Psoas muscle (tissue), 8 donors: ENCODE data around the gene CTNND2. TPM values are rescaled to one million over a fixed set of nuclear protein-coding genes. Genes with fewer than 3 reads are reported as not detected.
"Not testable (repeated sequence)": the region's sequence is repeated elsewhere in the genome, so short reads cannot be mapped to it uniquely, and the experiment has no call there.

Source experiments
- ATAC-seq, 4 donors: fragments of 200-7000 bp; cut with Tn5 transposase; one replicate each; pipeline ENCODE4 v1.9.1; 2020; ENCODE audit warnings: moderate library complexity in 3 of 4, mild to moderate bottlenecking in 2 of 4
- DNase-seq, 2 donors: peaks; one replicate each; pipeline ENCODE4 v3.0.0-alpha.2; 2020
- H3K27ac ChIP-seq: fragments of 200-600 bp; one replicate; pipeline ENCODE4 v1.8.0; 2022
- H3K27me3 ChIP-seq, 3 donors: fragments of 200-600 bp in 1 of 3; one replicate each; pipeline versions ENCODE4 v1.6.1 to v1.8.0; 2013 to 2022; ENCODE audit warnings: low read length in 2 of 3, mild to moderate bottlenecking in 2 of 3, moderate library complexity in 1 of 3; ENCODE audit not compliant: insufficient read depth in 3 of 3
- H3K36me3 ChIP-seq, 2 donors: fragments of 200-600 bp in 1 of 2; one replicate each; pipeline versions ENCODE4 v1.6.1 to v1.8.0; 2013 to 2022; ENCODE audit warnings: low read depth in 1 of 2, mild to moderate bottlenecking in 1 of 2, moderate library complexity in 1 of 2; ENCODE audit not compliant: insufficient read depth in 1 of 2
- H3K4me1 ChIP-seq: fragments of 200-600 bp; one replicate; pipeline ENCODE4 v1.8.0; 2022
- H3K4me3 ChIP-seq: fragments of 200-600 bp; one replicate; pipeline ENCODE4 v1.8.0; 2022; ENCODE audit warnings: mild to moderate bottlenecking
- H3K9me3 ChIP-seq: fragments of 200-600 bp; one replicate; pipeline ENCODE4 v1.8.0; 2022
- WGBS, 3 donors: extraction: QIAGEN DNeasy Blood & Tissue Kit; methylation state at CpG; one replicate each; pipeline versions ENCODE4 v1.1.6 to v1.1.7; 2013; 5-methylcytosine and 5-hydroxymethylcytosine counted together
- intact Hi-C, 2 donors: fragments of 100-400 bp; cut with DNase I; formaldehyde crosslinking; loops; one replicate each; pipeline versions ENCODE4 v1.11.0 to v1.14.2; 2022
- polyA plus RNA-seq, 3 donors: library from polyadenylated mRNA; stranded (reverse); fragments of 200-250 nt; gene quantifications; one replicate each; pipeline ENCODE4 v1.2.3, GENCODE V29; 2013
- total RNA-seq, 4 donors: library from RNA; stranded (reverse); fragmentation: NEBNext Ultra II Directional in 2 of 4; extraction: Animal tissue kit (Norgen Biotek cat#: 25700) in 2 of 4; gene quantifications; one replicate each; pipeline versions ENCODE4 v1.2.1 to v1.2.4, GENCODE V29; 2021 to 2023
- TF ChIP-seq, protein P1 (sequence below): fragments of 200-600 bp; IDR thresholded peaks from one replicate; pipeline ENCODE4 v1.8.0; 2022; ENCODE audit warnings: antibody characterized with exemption
- donor health status: healthy with polysubstance abuse.
- donor health status: DM: no; HTN: no; CAD: no; lungs with moderate emphysema.
- donor health status: Bipolar disorder and iron deficiency.
- donor health status: healthy.
- donor health status: DM: yes; HTN: yes; CAD: no.
- donor health status: DM: no; HTN: no; CAD: no.
- donor health status: DM: no; HTN: no; CAD: no.
- donor health status: DM: yes; HTN: yes; CAD: no.

CTNND2 gene
- total and polyA plus RNA-seq, 7 donors: 0.09 to 0.14 (median 0.13) TPM; not detected in 4

DNA sequence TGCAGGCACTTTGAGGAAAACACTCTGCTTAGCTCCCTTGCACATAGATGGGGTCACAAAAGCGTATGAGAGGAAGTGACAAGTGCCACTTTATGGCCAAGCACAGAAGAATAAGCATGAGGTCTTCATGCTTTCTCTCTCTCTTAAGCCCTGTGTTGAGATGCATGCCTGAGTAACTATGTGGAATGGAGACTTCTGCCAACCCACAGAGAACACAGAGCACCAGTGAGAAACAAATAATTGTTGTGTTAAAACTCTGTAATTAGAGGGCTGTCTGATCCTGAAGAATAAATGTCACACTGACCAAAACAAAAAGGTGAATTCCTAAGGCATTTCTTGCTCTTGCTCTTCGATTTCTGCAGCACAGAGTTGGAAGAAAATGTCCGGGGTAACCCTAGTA, 488.5 kb downstream of the CTNND2 start:
- 32 to 43% (median 35%) methylated on average over 3 of the region's 3 CpGs for WGBS, 3 donors
- DNase-seq (no peak), ATAC-seq (no peak)
- TF ChIP-seq, protein P1, sequence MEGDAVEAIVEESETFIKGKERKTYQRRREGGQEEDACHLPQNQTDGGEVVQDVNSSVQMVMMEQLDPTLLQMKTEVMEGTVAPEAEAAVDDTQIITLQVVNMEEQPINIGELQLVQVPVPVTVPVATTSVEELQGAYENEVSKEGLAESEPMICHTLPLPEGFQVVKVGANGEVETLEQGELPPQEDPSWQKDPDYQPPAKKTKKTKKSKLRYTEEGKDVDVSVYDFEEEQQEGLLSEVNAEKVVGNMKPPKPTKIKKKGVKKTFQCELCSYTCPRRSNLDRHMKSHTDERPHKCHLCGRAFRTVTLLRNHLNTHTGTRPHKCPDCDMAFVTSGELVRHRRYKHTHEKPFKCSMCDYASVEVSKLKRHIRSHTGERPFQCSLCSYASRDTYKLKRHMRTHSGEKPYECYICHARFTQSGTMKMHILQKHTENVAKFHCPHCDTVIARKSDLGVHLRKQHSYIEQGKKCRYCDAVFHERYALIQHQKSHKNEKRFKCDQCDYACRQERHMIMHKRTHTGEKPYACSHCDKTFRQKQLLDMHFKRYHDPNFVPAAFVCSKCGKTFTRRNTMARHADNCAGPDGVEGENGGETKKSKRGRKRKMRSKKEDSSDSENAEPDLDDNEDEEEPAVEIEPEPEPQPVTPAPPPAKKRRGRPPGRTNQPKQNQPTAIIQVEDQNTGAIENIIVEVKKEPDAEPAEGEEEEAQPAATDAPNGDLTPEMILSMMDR: no peak
- Histone ChIP-seq H3K36me3 (no peaks in the 10 kb centered on the region), H3K4me1 (no peaks in the 10 kb centered on the region), H3K9me3 (no peaks in the 10 kb centered on the region), H3K27me3 (no peaks in the 10 kb centered on the region), H3K27ac (no peak overlapping the region), H3K4me3 (no peak overlapping the region)
- intact Hi-C loops: no loop called here

DNA sequence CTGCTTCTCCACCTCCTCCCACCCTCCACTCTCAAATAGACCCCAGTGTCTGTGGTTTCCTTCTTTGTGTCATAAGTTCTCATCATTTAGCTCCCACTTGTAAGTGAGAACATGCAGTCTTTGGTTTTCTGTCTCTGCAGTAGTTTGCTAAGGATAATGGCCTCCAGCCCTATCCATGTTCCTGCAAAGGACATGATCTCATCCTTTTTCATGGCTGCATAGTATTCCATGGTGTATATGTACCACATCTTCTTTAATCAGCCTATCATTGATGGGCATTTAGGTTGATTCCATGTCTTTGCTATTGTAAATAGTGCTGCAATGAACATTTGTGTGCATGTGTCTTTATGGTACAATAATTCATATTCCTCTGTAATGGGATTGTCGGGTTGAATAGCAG, 489.5 kb downstream of the CTNND2 start:
- WGBS, 3 donors: 96 to 98% (median 97%) methylated on average over 1 of the region's 1 CpG
- ATAC-seq, intact Hi-C loops, H3K36me3 ChIP-seq, DNase-seq, H3K27me3 ChIP-seq, H3K9me3 ChIP-seq, H3K4me1 ChIP-seq, H3K27ac ChIP-seq, H3K4me3 ChIP-seq: not testable (repeated sequence)

DNA sequence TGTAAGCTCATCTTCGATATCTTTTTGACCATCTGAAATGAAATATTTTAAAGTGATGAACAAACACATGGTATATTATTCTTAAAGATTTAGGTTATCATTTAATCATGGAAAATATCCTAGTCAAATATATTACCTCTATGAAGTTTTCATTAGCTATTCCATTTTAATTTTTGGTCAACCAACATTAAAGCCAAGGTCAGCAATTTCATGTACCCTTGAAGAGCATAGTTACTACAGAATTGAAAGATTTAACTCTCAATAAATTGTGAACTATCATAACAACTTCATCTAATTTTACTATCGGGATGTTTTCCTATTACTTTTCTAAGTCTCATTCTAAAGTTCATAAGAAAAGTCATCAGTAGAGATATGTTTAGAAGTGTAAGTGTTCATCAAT, 492.6 kb downstream of the CTNND2 start:
- Histone ChIP-seq H3K9me3 (no peaks in the 10 kb centered on the region), H3K27ac (no peak overlapping the region), H3K36me3 (no peaks in the 10 kb centered on the region), H3K4me1 (no peaks in the 10 kb centered on the region), H3K4me3 (no peak overlapping the region), H3K27me3 (no peaks in the 10 kb centered on the region)
- TF ChIP-seq, protein P1: no peak
- ATAC-seq (no peak), DNase-seq (no peak)
- 95 to 98% (median 97%) methylated on average over 2 of the region's 2 CpGs for WGBS, 3 donors
- intact Hi-C loops: no loop called here

DNA sequence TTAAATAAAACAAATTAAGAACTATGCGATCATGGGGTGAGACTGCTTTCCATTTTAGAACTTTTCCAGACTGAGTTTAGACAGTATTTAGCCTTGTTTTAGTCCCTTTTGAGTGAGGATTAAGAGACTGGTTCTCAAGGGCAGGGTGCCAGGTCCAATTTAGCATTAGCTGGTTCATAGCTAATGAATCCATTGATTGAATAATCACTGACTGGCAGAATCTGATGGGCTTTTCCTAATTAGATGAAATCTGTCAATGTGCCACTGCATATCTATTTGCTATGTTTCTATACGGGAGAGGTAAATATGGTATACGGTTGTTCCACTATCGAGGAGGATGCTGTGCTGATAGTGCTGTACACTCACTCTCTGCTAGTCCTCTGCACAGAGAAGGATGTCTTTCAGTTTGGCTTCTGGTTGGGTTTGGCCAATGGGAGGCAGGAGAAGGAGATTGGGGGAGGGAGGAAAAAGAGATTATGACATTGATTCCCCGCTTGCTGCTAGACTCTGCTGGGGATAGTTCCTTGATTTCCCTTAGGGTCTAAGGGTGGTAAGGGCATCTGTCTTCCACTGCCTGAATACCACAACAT, 496.6 kb downstream of the CTNND2 start:
- WGBS, 3 donors: 84 to 86% (median 86%) methylated on average over 5 of the region's 5 CpGs
- Histone ChIP-seq H3K4me3 (no peak overlapping the region), H3K27me3 (no peaks in the 10 kb centered on the region), H3K27ac (no peak overlapping the region), H3K36me3 (no peaks in the 10 kb centered on the region), H3K9me3 (no peaks in the 10 kb centered on the region), H3K4me1 (no peaks in the 10 kb centered on the region)
- TF ChIP-seq, protein P1: no peak
- DNase-seq: no peak
- no peak for ATAC-seq
- intact Hi-C loops: no loop called here

DNA sequence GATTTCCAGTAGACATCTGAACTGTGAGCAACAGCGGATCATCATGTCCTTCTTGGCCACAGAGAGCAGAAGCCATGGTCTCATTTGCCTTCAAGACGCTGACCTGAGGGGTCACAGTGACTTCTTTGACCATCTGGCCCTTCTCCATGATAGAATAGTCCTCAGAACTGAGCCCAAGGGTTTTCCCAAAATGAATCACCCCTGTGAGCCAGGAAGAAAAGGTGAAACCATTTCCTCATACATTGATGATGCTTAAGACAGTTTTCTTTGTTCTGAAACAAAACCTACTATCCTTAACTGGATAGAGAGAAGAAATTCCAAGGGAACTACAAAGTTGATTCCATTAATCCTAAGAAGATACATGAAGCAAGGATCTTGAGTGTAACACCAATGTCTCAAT, 503.9 kb downstream of the CTNND2 start:
- DNase-seq: no peak
- Histone ChIP-seq H3K27me3 (peaks cover 0 to 4% (median 0%) of the 10 kb centered on the region in 3 donors), H3K36me3 (no peaks in the 10 kb centered on the region), H3K4me1 (no peaks in the 10 kb centered on the region), H3K9me3 (no peaks in the 10 kb centered on the region), H3K4me3 (no peak overlapping the region), H3K27ac (no peak overlapping the region)
- 80 to 85% (median 80%) methylated on average over 2 of the region's 2 CpGs for WGBS, 3 donors
- ATAC-seq: no peak
- TF ChIP-seq, protein P1: no peak
- intact Hi-C loops: no loop called here
